Measurements from ENCODE around the gene HEMK1. TPM values are rescaled to one million over a fixed set of nuclear protein-coding genes. Genes with fewer than 3 reads are reported as not detected.

HEMK1 gene
- total RNA-seq, 2 experiments from 2014 or later: 19.3 to 27.4 TPM

- no peak for DNase-seq (ENCODE audit: low spot score)
- POLR2A ChIA-PET: no interaction called here
- Histone ChIP-seq H3K4me3 (ENCODE audit: low read depth, low read length, poor library complexity, severe bottlenecking) (no peak overlapping the region), H3K79me2 (ENCODE audit: insufficient read depth, low read depth, low read length) (no peaks in the 10 kb centered on the region), H3K9me2 (ENCODE audit: insufficient read depth, low read length) (no peaks in the 10 kb centered on the region), H3K9me3 (ENCODE audit: low read length) (no peaks in the 10 kb centered on the region), H3K27ac (ENCODE audit: low read depth, low read length, poor library complexity, severe bottlenecking) (no peak overlapping the region), H2AFZ (ENCODE audit: low read length) (no peak overlapping the region), H3K4me1 (ENCODE audit: insufficient read depth, low read length, poor library complexity, severe bottlenecking) (peaks cover 16% of the 10 kb centered on the region), H3K36me3 (ENCODE audit: insufficient read depth, low read length) (no peaks in the 10 kb centered on the region), H3K4me2 (ENCODE audit: low read length) (no peak overlapping the region), H4K20me1 (ENCODE audit: insufficient read depth, low read length) (no peaks in the 10 kb centered on the region)
- intact Hi-C loops (cut with micrococcal nuclease; ENCODE audit: unreplicated experiment): loop anchor here (5.0 to 10.0 kb wide), 2 partner anchors 61 to 362 kb away; no protein-coding TSS in a partner anchor
- CTCF ChIA-PET (ENCODE audit: unreplicated experiment): interaction anchor here (0.6 kb wide), 1 partner anchor 25 kb away, joined by 3 read pairs; no protein-coding TSS in a partner anchor
- BruUV-seq (replicated peaks): no TSS peak
- no peak for TF ChIP-seq CTCF (conservative IDR thresholded peaks at IDR 0.05; ENCODE audit: low read length)
- no peak for TF ChIP-seq EZH2phosphoT487 (IDR thresholded peaks at IDR 0.05; ENCODE audit: borderline replicate concordance, low read depth, low read length)
Measured at GRCh38 chr3:50612970-50613846, 43.9 kb downstream of the HEMK1 start.

- Histone ChIP-seq H3K36me3 (ENCODE audit: insufficient read depth, low read length) (no peaks in the 10 kb centered on the region), H3K9me3 (ENCODE audit: low read length) (no peaks in the 10 kb centered on the region), H2AFZ (ENCODE audit: low read length) (no peak overlapping the region), H3K4me2 (ENCODE audit: low read length) (no peak overlapping the region), H3K4me3 (ENCODE audit: low read depth, low read length, poor library complexity, severe bottlenecking) (no peak overlapping the region), H3K27ac (ENCODE audit: low read depth, low read length, poor library complexity, severe bottlenecking) (no peak overlapping the region), H3K9me2 (ENCODE audit: insufficient read depth, low read length) (no peaks in the 10 kb centered on the region), H3K4me1 (ENCODE audit: insufficient read depth, low read length, poor library complexity, severe bottlenecking) (peaks cover 18% of the 10 kb centered on the region), H3K79me2 (ENCODE audit: insufficient read depth, low read depth, low read length) (no peaks in the 10 kb centered on the region), H4K20me1 (ENCODE audit: insufficient read depth, low read length) (no peaks in the 10 kb centered on the region)
- no peak for DNase-seq (ENCODE audit: low spot score)
- BruUV-seq (replicated peaks): no TSS peak
- ChIA-PET POLR2A (interaction anchor here (0.9 kb wide), 1 partner anchor 46 kb away, joined by 4 read pairs; the partner anchor contains the start of gene HEMK1), CTCF (ENCODE audit: unreplicated experiment) (interaction anchor here (1.0 to 4.0 kb wide), 4 partner anchors 38 to 46 kb away, joined by 3 to 21 read pairs (median 6); partner anchors contain the start of gene HEMK1)
- intact Hi-C loops (cut with micrococcal nuclease; ENCODE audit: unreplicated experiment): loop anchor here (2.0 to 10.0 kb wide), 2 partner anchors 24 to 360 kb away; no protein-coding TSS in a partner anchor
- TF ChIP-seq EZH2phosphoT487 (IDR thresholded peaks at IDR 0.05; ENCODE audit: borderline replicate concordance, low read depth, low read length) (no peak), CTCF (conservative IDR thresholded peaks at IDR 0.05; ENCODE audit: low read length) (no peak)
Measured at GRCh38 chr3:50615190-50615589, 45.9 kb downstream of the HEMK1 start.
